Measurements from ENCODE around the gene MINDY3.

The MINDY3 gene

DNA sequence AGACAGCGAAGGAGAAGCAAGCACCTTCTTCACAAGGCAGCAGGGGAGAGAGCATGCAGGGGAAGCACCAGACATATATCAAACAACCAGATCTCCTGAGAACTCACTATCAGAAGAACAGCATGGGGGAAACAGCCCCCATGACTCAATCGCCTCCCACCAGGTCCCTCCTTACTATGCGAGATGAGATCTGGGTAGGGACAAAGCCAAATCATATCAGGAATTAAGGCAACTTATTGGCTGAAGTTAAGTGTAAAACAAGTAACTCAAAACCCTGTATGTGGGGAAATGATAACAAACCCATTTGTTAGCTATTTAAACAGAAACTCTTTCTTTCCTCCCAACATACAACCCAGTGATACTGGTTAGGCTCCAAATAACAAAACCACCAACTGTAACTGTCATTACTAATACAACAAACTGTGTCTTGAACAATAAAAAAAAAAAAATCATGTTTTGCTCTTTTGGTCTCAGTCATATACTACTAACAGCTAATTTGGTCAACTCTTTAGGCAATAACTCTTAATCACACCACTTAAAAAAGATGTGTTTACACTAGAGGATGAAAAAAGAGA, 57.8 kb downstream of the MINDY3 start (continued):
- TF ChIP-seq ZNF677 (tag by site-specific recombination; IDR thresholded peaks at IDR 0.05) (no peak), ZNF266 (tag by site-specific recombination; IDR thresholded peaks at IDR 0.05; ENCODE audit: low read depth) (no peak), OSR2 (tag by site-specific recombination; IDR thresholded peaks at IDR 0.05) (peak; percentile 22; the same call in 1 of the 2 replicates), KLF8 (tag by site-specific recombination; IDR thresholded peaks at IDR 0.05) (no peak), ZNF211 (tag by site-specific recombination; IDR thresholded peaks at IDR 0.05; ENCODE audit: low read depth) (no peak), ZNF521 (tag by site-specific recombination; IDR thresholded peaks at IDR 0.05) (no peak), ZNF510 (tag by site-specific recombination; IDR thresholded peaks at IDR 0.05; ENCODE audit: insufficient replicate concordance) (no peak), GFI1B (tag by site-specific recombination; IDR thresholded peaks at IDR 0.05) (no peak), ZNF140 (tag by site-specific recombination; IDR thresholded peaks at IDR 0.05) (no peak), ZFP37 (tag by site-specific recombination; IDR thresholded peaks at IDR 0.05) (no peak), ZNF16 (tag by site-specific recombination; IDR thresholded peaks at IDR 0.05; ENCODE audit: low read depth) (no peak), ZNF785 (tag by site-specific recombination; IDR thresholded peaks at IDR 0.05) (no peak), ZNF558 (tag by site-specific recombination; IDR thresholded peaks at IDR 0.05) (no peak), ZFHX2 (tag by site-specific recombination; conservative IDR thresholded peaks at IDR 0.05) (peak; percentile 38), ZNF2 (tag by site-specific recombination; IDR thresholded peaks at IDR 0.05) (no peak), ZNF654 (tag by site-specific recombination; IDR thresholded peaks at IDR 0.05; ENCODE audit: low read depth) (no peak), SP2 (tag by site-specific recombination; IDR thresholded peaks at IDR 0.05) (no peak), ZNF830 (tag by site-specific recombination; IDR thresholded peaks at IDR 0.05; ENCODE audit: low read depth) (no peak), ZNF175 (tag by site-specific recombination; IDR thresholded peaks at IDR 0.05) (no peak), GLIS1 (tag by site-specific recombination; IDR thresholded peaks at IDR 0.05) (peak; percentile 43; the same call in 1 of the 2 replicates), ZNF555 (tag by site-specific recombination; conservative IDR thresholded peaks at IDR 0.05) (no peak), ZNF529 (tag by site-specific recombination; IDR thresholded peaks at IDR 0.05; ENCODE audit: insufficient replicate concordance) (no peak), ZNF670 (tag by site-specific recombination; IDR thresholded peaks at IDR 0.05; ENCODE audit: low read depth) (no peak), ZNF174 (tag by site-specific recombination; IDR thresholded peaks at IDR 0.05) (no peak)
- TF ChIP-seq, protein P1, sequence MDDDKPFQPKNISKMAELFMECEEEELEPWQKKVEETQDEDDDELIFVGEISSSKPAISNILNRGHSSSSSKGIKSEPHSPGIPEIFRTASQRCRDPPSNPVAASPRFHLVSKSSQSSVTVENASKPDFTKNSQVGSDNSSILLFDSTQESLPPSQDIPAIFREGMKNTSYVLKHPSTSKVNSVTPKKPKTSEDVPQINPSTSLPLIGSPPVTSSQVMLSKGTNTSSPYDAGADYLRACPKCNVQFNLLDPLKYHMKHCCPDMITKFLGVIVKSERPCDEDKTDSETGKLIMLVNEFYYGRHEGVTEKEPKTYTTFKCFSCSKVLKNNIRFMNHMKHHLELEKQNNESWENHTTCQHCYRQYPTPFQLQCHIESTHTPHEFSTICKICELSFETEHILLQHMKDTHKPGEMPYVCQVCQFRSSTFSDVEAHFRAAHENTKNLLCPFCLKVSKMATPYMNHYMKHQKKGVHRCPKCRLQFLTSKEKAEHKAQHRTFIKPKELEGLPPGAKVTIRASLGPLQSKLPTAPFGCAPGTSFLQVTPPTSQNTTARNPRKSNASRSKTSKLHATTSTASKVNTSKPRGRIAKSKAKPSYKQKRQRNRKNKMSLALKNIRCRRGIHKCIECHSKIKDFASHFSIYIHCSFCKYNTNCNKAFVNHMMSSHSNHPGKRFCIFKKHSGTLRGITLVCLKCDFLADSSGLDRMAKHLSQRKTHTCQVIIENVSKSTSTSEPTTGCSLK (tag by site-specific recombination; IDR thresholded peaks at IDR 0.05), result no peak
- TF ChIP-seq, protein P2, sequence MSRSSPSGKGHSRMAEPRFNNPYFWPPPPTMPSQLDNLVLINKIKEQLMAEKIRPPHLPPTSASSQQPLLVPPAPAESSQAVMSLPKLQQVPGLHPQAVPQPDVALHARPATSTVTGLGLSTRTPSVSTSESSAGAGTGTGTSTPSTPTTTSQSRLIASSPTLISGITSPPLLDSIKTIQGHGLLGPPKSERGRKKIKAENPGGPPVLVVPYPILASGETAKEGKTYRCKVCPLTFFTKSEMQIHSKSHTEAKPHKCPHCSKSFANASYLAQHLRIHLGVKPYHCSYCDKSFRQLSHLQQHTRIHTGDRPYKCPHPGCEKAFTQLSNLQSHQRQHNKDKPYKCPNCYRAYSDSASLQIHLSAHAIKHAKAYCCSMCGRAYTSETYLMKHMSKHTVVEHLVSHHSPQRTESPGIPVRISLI (tag by site-specific recombination; IDR thresholded peaks at IDR 0.05), result no peak
- TF ChIP-seq, protein P3, sequence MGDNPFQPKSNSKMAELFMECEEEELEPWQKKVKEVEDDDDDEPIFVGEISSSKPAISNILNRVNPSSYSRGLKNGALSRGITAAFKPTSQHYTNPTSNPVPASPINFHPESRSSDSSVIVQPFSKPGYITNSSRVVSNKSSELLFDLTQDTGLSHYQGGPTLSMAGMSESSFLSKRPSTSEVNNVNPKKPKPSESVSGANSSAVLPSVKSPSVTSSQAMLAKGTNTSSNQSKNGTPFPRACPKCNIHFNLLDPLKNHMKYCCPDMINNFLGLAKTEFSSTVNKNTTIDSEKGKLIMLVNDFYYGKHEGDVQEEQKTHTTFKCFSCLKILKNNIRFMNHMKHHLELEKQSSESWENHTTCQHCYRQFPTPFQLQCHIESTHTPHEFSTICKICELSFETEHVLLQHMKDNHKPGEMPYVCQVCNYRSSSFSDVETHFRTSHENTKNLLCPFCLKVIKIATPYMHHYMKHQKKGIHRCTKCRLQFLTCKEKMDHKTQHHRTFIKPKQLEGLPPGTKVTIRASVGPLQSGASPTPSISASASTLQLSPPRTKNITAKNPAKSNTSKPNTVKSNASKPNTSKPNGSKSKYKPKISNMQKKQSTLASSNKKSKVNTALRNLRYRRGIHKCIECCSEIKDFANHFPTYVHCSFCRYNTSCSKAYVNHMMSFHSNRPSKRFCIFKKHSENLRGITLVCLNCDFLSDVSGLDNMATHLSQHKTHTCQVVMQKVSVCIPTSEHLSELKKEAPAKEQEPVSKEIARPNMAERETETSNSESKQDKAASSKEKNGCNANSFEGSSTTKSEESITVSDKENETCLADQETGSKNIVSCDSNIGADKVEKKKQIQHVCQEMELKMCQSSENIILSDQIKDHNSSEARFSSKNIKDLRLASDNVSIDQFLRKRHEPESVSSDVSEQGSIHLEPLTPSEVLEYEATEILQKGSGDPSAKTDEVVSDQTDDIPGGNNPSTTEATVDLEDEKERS (tag by site-specific recombination; IDR thresholded peaks at IDR 0.05), result no peak
- TF ChIP-seq, protein P4, sequence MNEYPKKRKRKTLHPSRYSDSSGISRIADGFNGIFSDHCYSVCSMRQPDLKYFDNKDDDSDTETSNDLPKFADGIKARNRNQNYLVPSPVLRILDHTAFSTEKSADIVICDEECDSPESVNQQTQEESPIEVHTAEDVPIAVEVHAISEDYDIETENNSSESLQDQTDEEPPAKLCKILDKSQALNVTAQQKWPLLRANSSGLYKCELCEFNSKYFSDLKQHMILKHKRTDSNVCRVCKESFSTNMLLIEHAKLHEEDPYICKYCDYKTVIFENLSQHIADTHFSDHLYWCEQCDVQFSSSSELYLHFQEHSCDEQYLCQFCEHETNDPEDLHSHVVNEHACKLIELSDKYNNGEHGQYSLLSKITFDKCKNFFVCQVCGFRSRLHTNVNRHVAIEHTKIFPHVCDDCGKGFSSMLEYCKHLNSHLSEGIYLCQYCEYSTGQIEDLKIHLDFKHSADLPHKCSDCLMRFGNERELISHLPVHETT (tag by site-specific recombination; IDR thresholded peaks at IDR 0.05), result no peak
- TF ChIP-seq, protein P5, sequence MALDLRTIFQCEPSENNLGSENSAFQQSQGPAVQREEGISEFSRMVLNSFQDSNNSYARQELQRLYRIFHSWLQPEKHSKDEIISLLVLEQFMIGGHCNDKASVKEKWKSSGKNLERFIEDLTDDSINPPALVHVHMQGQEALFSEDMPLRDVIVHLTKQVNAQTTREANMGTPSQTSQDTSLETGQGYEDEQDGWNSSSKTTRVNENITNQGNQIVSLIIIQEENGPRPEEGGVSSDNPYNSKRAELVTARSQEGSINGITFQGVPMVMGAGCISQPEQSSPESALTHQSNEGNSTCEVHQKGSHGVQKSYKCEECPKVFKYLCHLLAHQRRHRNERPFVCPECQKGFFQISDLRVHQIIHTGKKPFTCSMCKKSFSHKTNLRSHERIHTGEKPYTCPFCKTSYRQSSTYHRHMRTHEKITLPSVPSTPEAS (tag by site-specific recombination; IDR thresholded peaks at IDR 0.05), result no peak
- TF ChIP-seq, protein P6, sequence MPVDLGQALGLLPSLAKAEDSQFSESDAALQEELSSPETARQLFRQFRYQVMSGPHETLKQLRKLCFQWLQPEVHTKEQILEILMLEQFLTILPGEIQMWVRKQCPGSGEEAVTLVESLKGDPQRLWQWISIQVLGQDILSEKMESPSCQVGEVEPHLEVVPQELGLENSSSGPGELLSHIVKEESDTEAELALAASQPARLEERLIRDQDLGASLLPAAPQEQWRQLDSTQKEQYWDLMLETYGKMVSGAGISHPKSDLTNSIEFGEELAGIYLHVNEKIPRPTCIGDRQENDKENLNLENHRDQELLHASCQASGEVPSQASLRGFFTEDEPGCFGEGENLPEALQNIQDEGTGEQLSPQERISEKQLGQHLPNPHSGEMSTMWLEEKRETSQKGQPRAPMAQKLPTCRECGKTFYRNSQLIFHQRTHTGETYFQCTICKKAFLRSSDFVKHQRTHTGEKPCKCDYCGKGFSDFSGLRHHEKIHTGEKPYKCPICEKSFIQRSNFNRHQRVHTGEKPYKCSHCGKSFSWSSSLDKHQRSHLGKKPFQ (tag by site-specific recombination; IDR thresholded peaks at IDR 0.05), result no peak

Data from HEK293 (cell line).